C4-2B (cell line): Measurements from ENCODE around the gene PDE8B.

Source experiments
- CTCF ChIP-seq: fragments of 450-650 bp; conservative IDR thresholded peaks from 2 replicates; pipeline ENCODE4 v1.5.1; 2017; ENCODE audit warnings: mild to moderate bottlenecking
- ZFX ChIP-seq: fragments of 450-650 bp; IDR thresholded peaks from 2 replicates; pipeline ENCODE4 v1.6.1; 2017

- TF ChIP-seq CTCF = no peak
- no peak for TF ChIP-seq ZFX
Observed at GRCh38 chr5:77241444-77241843, 31.0 kb downstream of the PDE8B start.
